Measurements from ENCODE around the gene GRHL3. TPM values are rescaled to one million over a fixed set of nuclear protein-coding genes. Genes with fewer than 3 reads are reported as not detected.

GRHL3 gene
- total RNA-seq, 1 donor from 2014 or later: 6.9 TPM

DNA sequence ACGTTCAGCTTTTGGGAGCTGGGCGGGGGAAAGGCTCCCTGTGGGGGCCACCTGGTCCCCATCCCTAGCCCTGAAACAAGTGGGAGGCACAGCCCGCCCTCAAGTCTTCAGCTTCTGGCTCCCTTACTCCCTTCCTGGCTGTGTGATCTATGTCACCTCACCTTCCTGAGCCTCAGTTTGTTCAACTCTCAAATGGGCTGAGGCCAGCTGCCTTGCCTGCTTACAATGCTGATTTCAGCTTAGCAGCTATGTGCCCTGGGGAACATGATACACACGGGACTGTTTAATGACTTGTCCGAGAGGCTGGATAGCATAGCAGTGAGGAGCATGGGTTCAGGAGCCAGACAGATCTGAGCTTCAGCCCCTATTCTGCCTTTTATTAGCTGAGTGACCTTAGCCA is 19.3 kb downstream of the GRHL3 start:
- FAIRE-seq (no peak), DNase-seq (ENCODE audit: low read depth) (no peak)
- no peaks in the 10 kb centered on the region for H3K79me2 ChIP-seq (ENCODE audit: insufficient read depth, low read length)
- H3K27ac ChIP-seq (ENCODE audit: low read depth, low read length): no peak overlapping the region
- H4K20me1 ChIP-seq (ENCODE audit: insufficient read depth, low read length): no peaks in the 10 kb centered on the region
- peaks cover 46% of the 10 kb centered on the region for H3K27me3 Mint-ChIP-seq (ENCODE audit: low read depth, unreplicated experiment)
- peaks cover 4% of the 10 kb centered on the region for H3K27me3 ChIP-seq (ENCODE audit: insufficient read depth, low read length)
- peaks cover 4% of the 10 kb centered on the region for H3K9me3 Mint-ChIP-seq (ENCODE audit: unreplicated experiment)
- H3K4me2 ChIP-seq (ENCODE audit: low read length): no peak overlapping the region
- no peak overlapping the region for H3K4me3 ChIP-seq (ENCODE audit: insufficient read depth, low read depth, low read length)
- H3K9me3 ChIP-seq (ENCODE audit: insufficient read depth, low read depth, low read length): no peaks in the 10 kb centered on the region
- TF ChIP-seq, protein P1, sequence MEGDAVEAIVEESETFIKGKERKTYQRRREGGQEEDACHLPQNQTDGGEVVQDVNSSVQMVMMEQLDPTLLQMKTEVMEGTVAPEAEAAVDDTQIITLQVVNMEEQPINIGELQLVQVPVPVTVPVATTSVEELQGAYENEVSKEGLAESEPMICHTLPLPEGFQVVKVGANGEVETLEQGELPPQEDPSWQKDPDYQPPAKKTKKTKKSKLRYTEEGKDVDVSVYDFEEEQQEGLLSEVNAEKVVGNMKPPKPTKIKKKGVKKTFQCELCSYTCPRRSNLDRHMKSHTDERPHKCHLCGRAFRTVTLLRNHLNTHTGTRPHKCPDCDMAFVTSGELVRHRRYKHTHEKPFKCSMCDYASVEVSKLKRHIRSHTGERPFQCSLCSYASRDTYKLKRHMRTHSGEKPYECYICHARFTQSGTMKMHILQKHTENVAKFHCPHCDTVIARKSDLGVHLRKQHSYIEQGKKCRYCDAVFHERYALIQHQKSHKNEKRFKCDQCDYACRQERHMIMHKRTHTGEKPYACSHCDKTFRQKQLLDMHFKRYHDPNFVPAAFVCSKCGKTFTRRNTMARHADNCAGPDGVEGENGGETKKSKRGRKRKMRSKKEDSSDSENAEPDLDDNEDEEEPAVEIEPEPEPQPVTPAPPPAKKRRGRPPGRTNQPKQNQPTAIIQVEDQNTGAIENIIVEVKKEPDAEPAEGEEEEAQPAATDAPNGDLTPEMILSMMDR (IDR thresholded peaks at IDR 0.05; ENCODE audit: insufficient read depth, low read depth, low read length): no peak
- TF ChIP-seq EZH2 (IDR thresholded peaks at IDR 0.05; ENCODE audit: insufficient read depth, low read length): no peak
- H3K9ac ChIP-seq (ENCODE audit: low read length): no peak overlapping the region
- H3K36me3 ChIP-seq (ENCODE audit: insufficient read depth, low read length): no peaks in the 10 kb centered on the region
- H3K27ac Mint-ChIP-seq (ENCODE audit: unreplicated experiment): no peak overlapping the region
- peaks cover 9% of the 10 kb centered on the region for H3K36me3 Mint-ChIP-seq (ENCODE audit: low read depth, unreplicated experiment)
- peaks cover 2% of the 10 kb centered on the region for H3K4me1 ChIP-seq (ENCODE audit: insufficient read depth, low read length)
- peaks cover 6% of the 10 kb centered on the region for H3K4me1 Mint-ChIP-seq (ENCODE audit: low read depth, unreplicated experiment)
- H2AFZ ChIP-seq (ENCODE audit: low read depth, low read length): no peak overlapping the region
- no peak overlapping the region for H3K4me3 Mint-ChIP-seq (ENCODE audit: unreplicated experiment)

DNA sequence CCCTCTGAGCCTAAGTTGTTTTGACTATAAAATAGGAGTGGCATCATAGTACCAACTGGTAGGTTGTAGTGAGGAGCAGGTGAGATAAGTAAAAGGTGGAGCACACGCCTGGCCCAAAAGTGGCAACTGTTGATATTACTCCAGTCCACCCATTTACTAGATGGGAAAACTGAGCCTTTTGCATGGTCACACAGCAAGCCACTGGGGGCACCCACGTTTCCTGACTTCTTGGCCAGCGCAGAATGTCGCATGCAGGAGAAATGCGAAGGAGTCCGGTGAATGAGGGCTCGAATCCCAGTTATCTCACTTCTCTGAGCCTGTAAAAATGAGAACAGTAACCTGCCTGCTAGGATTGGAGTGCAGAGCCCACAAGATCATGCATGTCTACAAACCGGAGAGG is 20.8 kb downstream of the GRHL3 start:
- TF ChIP-seq, protein P1 (IDR thresholded peaks at IDR 0.05; ENCODE audit: insufficient read depth, low read depth, low read length): no peak
- TF ChIP-seq EZH2 (IDR thresholded peaks at IDR 0.05; ENCODE audit: insufficient read depth, low read length): no peak
- peaks cover 6% of the 10 kb centered on the region for H3K4me1 Mint-ChIP-seq (ENCODE audit: low read depth, unreplicated experiment)
- peaks cover 2% of the 10 kb centered on the region for H3K36me3 Mint-ChIP-seq (ENCODE audit: low read depth, unreplicated experiment)
- no peak overlapping the region for H3K4me3 ChIP-seq (ENCODE audit: insufficient read depth, low read depth, low read length)
- no peaks in the 10 kb centered on the region for H3K27me3 ChIP-seq (ENCODE audit: insufficient read depth, low read length)
- no peaks in the 10 kb centered on the region for H3K36me3 ChIP-seq (ENCODE audit: insufficient read depth, low read length)
- FAIRE-seq (no peak), DNase-seq (ENCODE audit: low read depth) (no peak)
- no peak overlapping the region for H3K27ac ChIP-seq (ENCODE audit: low read depth, low read length)
- peaks cover 2% of the 10 kb centered on the region for H3K4me1 ChIP-seq (ENCODE audit: insufficient read depth, low read length)
- H3K4me3 Mint-ChIP-seq (ENCODE audit: unreplicated experiment): no peak overlapping the region
- no peaks in the 10 kb centered on the region for H3K9me3 ChIP-seq (ENCODE audit: insufficient read depth, low read depth, low read length)
- H3K27ac Mint-ChIP-seq (ENCODE audit: unreplicated experiment): no peak overlapping the region
- H3K79me2 ChIP-seq (ENCODE audit: insufficient read depth, low read length): no peaks in the 10 kb centered on the region
- H3K9me3 Mint-ChIP-seq (ENCODE audit: unreplicated experiment): peaks cover 2% of the 10 kb centered on the region
- H3K9ac ChIP-seq (ENCODE audit: low read length): no peak overlapping the region
- peaks cover 49% of the 10 kb centered on the region for H3K27me3 Mint-ChIP-seq (ENCODE audit: low read depth, unreplicated experiment)
- no peak overlapping the region for H2AFZ ChIP-seq (ENCODE audit: low read depth, low read length)
- no peaks in the 10 kb centered on the region for H4K20me1 ChIP-seq (ENCODE audit: insufficient read depth, low read length)
- H3K4me2 ChIP-seq (ENCODE audit: low read length): no peak overlapping the region

DNA sequence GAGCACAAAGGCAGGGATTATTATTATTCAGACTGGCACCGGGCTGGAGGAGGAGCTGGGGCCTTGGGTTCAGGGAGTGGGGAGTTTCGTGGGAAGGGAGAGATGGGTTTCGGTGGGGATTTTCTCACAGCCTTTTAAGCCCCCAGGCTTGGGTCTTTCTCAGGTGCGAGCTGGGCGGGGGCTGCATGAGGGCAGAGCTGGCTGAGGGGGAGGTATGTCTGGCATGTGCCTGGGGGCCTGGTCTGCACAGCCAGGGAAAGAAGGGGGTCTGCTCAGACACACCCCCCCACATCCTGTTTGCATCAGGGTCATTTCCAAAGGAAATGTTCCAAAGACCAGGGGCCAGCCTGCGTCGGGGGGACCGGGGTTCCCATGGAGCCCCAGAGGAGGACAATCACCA is 21.6 kb downstream of the GRHL3 start:
- Mint-ChIP-seq H3K36me3 (ENCODE audit: low read depth, unreplicated experiment) (peaks cover 2% of the 10 kb centered on the region), H3K9me3 (ENCODE audit: unreplicated experiment) (peaks cover 2% of the 10 kb centered on the region), H3K27ac (ENCODE audit: unreplicated experiment) (peak overlapping the region; percentile 53), H3K4me1 (ENCODE audit: low read depth, unreplicated experiment) (peaks cover 6% of the 10 kb centered on the region), H3K4me3 (ENCODE audit: unreplicated experiment) (no peak overlapping the region), H3K27me3 (ENCODE audit: low read depth, unreplicated experiment) (peaks cover 51% of the 10 kb centered on the region)
- no peak overlapping the region for H3K4me3 ChIP-seq (ENCODE audit: insufficient read depth, low read depth, low read length)
- H3K9ac ChIP-seq (ENCODE audit: low read length): no peak overlapping the region
- DNase-seq (ENCODE audit: low read depth) (no peak), FAIRE-seq (no peak)
- H2AFZ ChIP-seq (ENCODE audit: low read depth, low read length): no peak overlapping the region
- no peak overlapping the region for H3K27ac ChIP-seq (ENCODE audit: low read depth, low read length)
- H3K36me3 ChIP-seq (ENCODE audit: insufficient read depth, low read length): no peaks in the 10 kb centered on the region
- no peaks in the 10 kb centered on the region for H3K9me3 ChIP-seq (ENCODE audit: insufficient read depth, low read depth, low read length)
- H4K20me1 ChIP-seq (ENCODE audit: insufficient read depth, low read length): no peaks in the 10 kb centered on the region
- no peak overlapping the region for H3K4me2 ChIP-seq (ENCODE audit: low read length)
- H3K79me2 ChIP-seq (ENCODE audit: insufficient read depth, low read length): no peaks in the 10 kb centered on the region
- no peaks in the 10 kb centered on the region for H3K27me3 ChIP-seq (ENCODE audit: insufficient read depth, low read length)
- TF ChIP-seq, protein P1 (IDR thresholded peaks at IDR 0.05; ENCODE audit: insufficient read depth, low read depth, low read length): no peak
- TF ChIP-seq EZH2 (IDR thresholded peaks at IDR 0.05; ENCODE audit: insufficient read depth, low read length): no peak
- peaks cover 2% of the 10 kb centered on the region for H3K4me1 ChIP-seq (ENCODE audit: insufficient read depth, low read length)
